ENCODE results near the gene EIF4G1. TPM values are rescaled to one million over a fixed set of nuclear protein-coding genes. Genes with fewer than 3 reads are reported as not detected.
A peak's percentile ranks its signal among the peaks of the same experiment; 100 is the strongest.

Gene EIF4G1
- total and polyA plus RNA-seq, 7 donors = 62.9 to 249 (median 168) TPM

- WGBS, 2 donors = 83 to 89% methylated on average over 3 of the region's 3 CpGs
- peak overlapping the region in 3 of 4 donors; percentile 61 to 100 (median 99) for H3K27ac ChIP-seq
- no peak for DNase-seq
- H3K27me3 ChIP-seq = no peaks in the 10 kb centered on the region
- intact Hi-C loops (cut with DNase I) = loop anchor here (10.0 kb wide), 1 partner anchor 699 kb away; the partner anchor contains the start of gene KLHL24
- H3K9me3 ChIP-seq = no peaks in the 10 kb centered on the region
- peaks cover 3 to 35% (median 32%) of the 10 kb centered on the region in 4 donors for H3K4me1 ChIP-seq
- peaks cover 31 to 67% (median 64%) of the 10 kb centered on the region in 4 donors for H3K36me3 ChIP-seq
- TF ChIP-seq POLR2AphosphoS5 (IDR thresholded peaks at IDR 0.05) (no peak), EP300 (IDR thresholded peaks at IDR 0.05) (no peak), POLR2A (IDR thresholded peaks at IDR 0.05) (no peak), CTCF (IDR thresholded peaks at IDR 0.05) (no peak)
- H3K4me3 ChIP-seq = no peak overlapping the region
These were observed 19.3 kb downstream of the EIF4G1 start for GRCh38 chr3:184333700-184334099.

GRCh38 chr3:184334470-184335158 lies 20.2 kb downstream of the EIF4G1 start:
- TF ChIP-seq POLR2A (IDR thresholded peaks at IDR 0.05) (no peak), CTCF (IDR thresholded peaks at IDR 0.05) (no peak), POLR2AphosphoS5 (IDR thresholded peaks at IDR 0.05) (no peak), EP300 (IDR thresholded peaks at IDR 0.05) (no peak)
- H3K27me3 ChIP-seq = no peaks in the 10 kb centered on the region
- intact Hi-C loops (cut with DNase I) = loop anchor here (1.0 to 10.0 kb wide), 2 partner anchors 14 to 700 kb away; partner anchors contain the start of gene KLHL24
- peak overlapping the region; percentile 95 to 100 (median 99) for H3K27ac ChIP-seq
- 79 to 82% methylated on average over 15 of the region's 15 CpGs for WGBS, 2 donors
- H3K4me1 ChIP-seq = peaks cover 3 to 45% (median 41%) of the 10 kb centered on the region in 4 donors
- peaks cover 22 to 58% (median 54%) of the 10 kb centered on the region in 4 donors for H3K36me3 ChIP-seq
- H3K9me3 ChIP-seq = no peaks in the 10 kb centered on the region
- H3K4me3 ChIP-seq = no peak overlapping the region
- no peak for DNase-seq

GRCh38 chr3:184335291-184335660 lies 20.9 kb downstream of the EIF4G1 start:
- no peak for TF ChIP-seq CTCF (IDR thresholded peaks at IDR 0.05)
- TF ChIP-seq EP300 (IDR thresholded peaks at IDR 0.05) = no peak
- TF ChIP-seq POLR2A (IDR thresholded peaks at IDR 0.05) = no peak
- TF ChIP-seq POLR2AphosphoS5 (IDR thresholded peaks at IDR 0.05) = no peak
- H3K27ac ChIP-seq = peak overlapping the region; percentile 95 to 100 (median 99)
- H3K36me3 ChIP-seq = peaks cover 17 to 51% (median 48%) of the 10 kb centered on the region in 4 donors
- 36 to 51% methylated on average over 4 of the region's 4 CpGs for WGBS, 2 donors
- no peak for DNase-seq
- H3K4me3 ChIP-seq = peak overlapping the region in 3 of 4 donors; percentile 86 to 97 (median 87)
- peaks cover 3 to 48% (median 45%) of the 10 kb centered on the region in 4 donors for H3K4me1 ChIP-seq
- no peaks in the 10 kb centered on the region for H3K9me3 ChIP-seq
- intact Hi-C loops (cut with DNase I) = loop anchor here (1.0 to 10.0 kb wide), 2 partner anchors 15 to 700 kb away; partner anchors contain the start of gene KLHL24
- no peaks in the 10 kb centered on the region for H3K27me3 ChIP-seq

GRCh38 chr3:184335661-184336546 lies 21.5 kb downstream of the EIF4G1 start:
- TF ChIP-seq EP300 (IDR thresholded peaks at IDR 0.05) = peak in 2 of 4 donors; percentile 20 to 63
- peak; percentile 78 to 90 for TF ChIP-seq POLR2A (IDR thresholded peaks at IDR 0.05)
- TF ChIP-seq POLR2AphosphoS5 (IDR thresholded peaks at IDR 0.05) = peak; percentile 96 to 99 (median 98)
- TF ChIP-seq CTCF (IDR thresholded peaks at IDR 0.05) = no peak
- H3K9me3 ChIP-seq = no peaks in the 10 kb centered on the region
- peak; percentile 94 for DNase-seq
- H3K4me1 ChIP-seq = peaks cover 3 to 48% (median 45%) of the 10 kb centered on the region in 4 donors
- WGBS, 2 donors = 1% methylated on average over 77 of the region's 77 CpGs
- no peaks in the 10 kb centered on the region for H3K27me3 ChIP-seq
- peak overlapping the region; percentile 73 to 97 (median 86) for H3K4me3 ChIP-seq
- peaks cover 12 to 45% (median 41%) of the 10 kb centered on the region in 4 donors for H3K36me3 ChIP-seq
- intact Hi-C loops (cut with DNase I) = loop anchor here (1.0 to 10.0 kb wide), 2 partner anchors 16 to 701 kb away; partner anchors contain the start of gene KLHL24
- peak overlapping the region; percentile 95 to 100 (median 99) for H3K27ac ChIP-seq

Data from sigmoid colon (tissue), 7 donors.